HCT116 (cell line): ENCODE measurements around the gene POR. TPM values are rescaled to one million over a fixed set of nuclear protein-coding genes. Genes with fewer than 3 reads are reported as not detected.

Source experiments
- ATAC-seq: fragments of 200-7000 bp; cut with Tn5 transposase; 2 replicates; pipeline ENCODE4 v1.9.1; 2020; ENCODE audit warnings: mild to moderate bottlenecking, moderate library complexity
- BruUV-seq: library from RNA; stranded (reverse); fragments of 400-500 nt; replicated peaks from 2 replicates; lab custom pipeline; 2021; lab: Mats Ljungman, UMichigan
- CTCF ChIA-PET: fragments of 300-600 bp; sonication (Branson Sonifier 250); formaldehyde crosslinking; loops from one replicate; lab custom pipeline; 2021; ENCODE audit warnings: antibody characterized with exemption; lab: Charles Lee
- POLR2A ChIA-PET: fragments of 300-600, 350-600 bp; sonication (Branson Sonifier 250); formaldehyde crosslinking; loops from one replicate; lab custom pipeline; 2021; ENCODE audit warnings: antibody characterized with exemption; lab: Charles Lee
- RAD21 ChIA-PET, 2 experiments: fragments of 300-600 bp; sonication (Branson Sonifier 250); formaldehyde crosslinking; loops; one replicate each; lab custom pipeline; 2023; ENCODE audit warnings: low total read pairs in 2 of 2; ENCODE audit not compliant: uncharacterized antibody in 2 of 2, unreplicated experiment in 2 of 2, low non-redundant PET in 1 of 2; lab: Charles Lee
- DNase-seq: peaks from one replicate; pipeline ENCODE4 v3.0.0-alpha.2; 2010; ENCODE audit warnings: low read depth, low spot score
- H2AFZ ChIP-seq: fragments of 200-600 bp; shearing (Covaris generic), sonication (generic); 2 replicates; pipeline ENCODE4 v1.6.1; 2017; ENCODE audit warnings: low read depth, mixed run types, mixed read lengths, antibody characterized with exemption, low read length; ENCODE audit not compliant: poor library complexity, severe bottlenecking
- H3K27ac ChIP-seq: 2 replicates; pipeline ENCODE4 v1.5.1; 2012; ENCODE audit warnings: low read depth, low read length
- H3K27me3 ChIP-seq: fragments of 200-600 bp; sonication (generic); 2 replicates; pipeline ENCODE4 v1.6.1; 2016; ENCODE audit warnings: mixed run types, low read length, mixed read lengths; ENCODE audit not compliant: insufficient read depth
- H3K36me3 ChIP-seq, 2 experiments: fragments of 200-500 bp in 1 of 2; fragments of 200-600 bp in 1 of 2; sonication (Bioruptor generic) in 1 of 2; sonication (generic) in 1 of 2; 2 replicates each; pipeline versions ENCODE4 v1.5.1 to v1.6.1; 2014 to 2016; ENCODE audit warnings: low read length in 2 of 2, inconsistent platforms in 1 of 2, mixed read lengths in 1 of 2, mixed run types in 1 of 2; ENCODE audit not compliant: insufficient read depth in 2 of 2, control insufficient read depth in 1 of 2
- H3K4me1 ChIP-seq, 2 experiments: fragments of 200-600 bp in 1 of 2; sonication (generic) in 1 of 2; 2 replicates each; pipeline versions ENCODE4 v1.5.1 to v1.6.1; 2012 to 2017; ENCODE audit warnings: low read length in 2 of 2, inconsistent platforms in 1 of 2, mild to moderate bottlenecking in 1 of 2, mixed read lengths in 1 of 2, mixed run types in 1 of 2, moderate library complexity in 1 of 2; ENCODE audit not compliant: insufficient read depth in 2 of 2, control insufficient read depth in 1 of 2
- H3K4me2 ChIP-seq: fragments of 200-600 bp; sonication (generic); 2 replicates; pipeline ENCODE4 v1.6.1; 2017; ENCODE audit warnings: mixed run types, low read length, mixed read lengths
- H3K4me3 ChIP-seq, 2 experiments: fragments of 200-600 bp in 1 of 2; sonication (generic) in 1 of 2; replicated peaks in 1 of 2; 2 replicates each; pipeline ENCODE4 v1.5.1; 2011 to 2016; ENCODE audit warnings: low read length in 2 of 2, control low read depth in 1 of 2, low read depth in 1 of 2, mild to moderate bottlenecking in 1 of 2, mixed read lengths in 1 of 2, mixed run types in 1 of 2
- H3K79me2 ChIP-seq: fragments of 200-600 bp; sonication (generic); 2 replicates; pipeline ENCODE4 v1.6.1; 2017; ENCODE audit warnings: mild to moderate bottlenecking, mixed run types, low read length, moderate library complexity, mixed read lengths; ENCODE audit not compliant: insufficient read depth
- H3K9ac ChIP-seq: fragments of 200-600 bp; sonication (generic); 2 replicates; pipeline ENCODE4 v1.6.1; 2016; ENCODE audit warnings: low read length, mixed read lengths
- H3K9me2 ChIP-seq: fragments of 200-600 bp; sonication (generic), shearing (Covaris generic); 2 replicates; pipeline ENCODE4 v1.6.1; 2017; ENCODE audit warnings: mixed run types, mild to moderate bottlenecking, moderate library complexity; ENCODE audit not compliant: insufficient read depth
- H3K9me3 ChIP-seq, 2 experiments: fragments of 200-500 bp in 1 of 2; fragments of 200-600 bp in 1 of 2; sonication (Bioruptor generic) in 1 of 2; sonication (generic) in 1 of 2; 2 replicates each; pipeline ENCODE4 v1.6.1; 2014 to 2017; ENCODE audit warnings: low read length in 2 of 2, mixed read lengths in 2 of 2, inconsistent platforms in 1 of 2, low read depth in 1 of 2, mild to moderate bottlenecking in 1 of 2, mixed run types in 1 of 2, moderate library complexity in 1 of 2; ENCODE audit not compliant: control insufficient read depth in 1 of 2, insufficient read depth in 1 of 2
- H4K20me1 ChIP-seq: fragments of 200-600 bp; sonication (generic), shearing (Covaris generic); 2 replicates; pipeline ENCODE4 v1.6.1; 2017; ENCODE audit warnings: mixed run types, mild to moderate bottlenecking, moderate library complexity; ENCODE audit not compliant: insufficient read depth
- CBX3 ChIP-seq: IDR thresholded peaks from 2 replicates; pipeline ENCODE4 v1.6.1; 2012; ENCODE audit warnings: low read depth
- CEBPB ChIP-seq: IDR thresholded peaks from 2 replicates; pipeline ENCODE4 v1.6.1; 2012; ENCODE audit warnings: low read depth
- CTCF ChIP-seq, 3 experiments: fragments of 200-600 bp in 1 of 3; sonication (generic) in 1 of 3; IDR thresholded peaks in 2 of 3; conservative IDR thresholded peaks in 1 of 3; 2 replicates each; pipeline ENCODE4 v1.5.1; 2012 to 2017; ENCODE audit warnings: low read depth in 2 of 3, low read length in 2 of 3, antibody characterized with exemption in 1 of 3, borderline replicate concordance in 1 of 3, control low read depth in 1 of 3, mild to moderate bottlenecking in 1 of 3, mixed read lengths in 1 of 3, mixed run types in 1 of 3, moderate library complexity in 1 of 3; ENCODE audit not compliant: insufficient read depth in 1 of 3
- ELF1 ChIP-seq: IDR thresholded peaks from 2 replicates; pipeline ENCODE4 v1.6.1; 2012; ENCODE audit warnings: low read depth, borderline replicate concordance
- EZH2 ChIP-seq: fragments of 200-600 bp; sonication (generic); IDR thresholded peaks from 2 replicates; pipeline ENCODE4 v1.6.1; 2017; ENCODE audit warnings: antibody characterized with exemption, mixed run types
- EZH2phosphoT487 ChIP-seq: fragments of 200-600 bp; IDR thresholded peaks from 2 replicates; pipeline ENCODE4 v1.6.1; 2018; ENCODE audit warnings: antibody characterized with exemption, borderline replicate concordance
- FOSL1 ChIP-seq: IDR thresholded peaks from 2 replicates; pipeline ENCODE4 v1.6.1; 2012; ENCODE audit warnings: low read depth
- JUND ChIP-seq: IDR thresholded peaks from 2 replicates; pipeline ENCODE4 v1.6.1; 2012
- POLR2AphosphoS5 ChIP-seq: IDR thresholded peaks from 2 replicates; pipeline ENCODE4 v1.6.1; 2011; ENCODE audit warnings: mild to moderate bottlenecking, low read depth, low read length, moderate library complexity
- RAD21 ChIP-seq: IDR thresholded peaks from 2 replicates; pipeline ENCODE4 v1.6.1; 2012; ENCODE audit warnings: low read depth, mild to moderate bottlenecking
- SP1 ChIP-seq: IDR thresholded peaks from 2 replicates; pipeline ENCODE4 v1.6.1; 2012; ENCODE audit warnings: low read depth
- SRF ChIP-seq: IDR thresholded peaks from 2 replicates; pipeline ENCODE4 v1.6.1; 2012; ENCODE audit warnings: low read depth
- YY1 ChIP-seq: IDR thresholded peaks from 2 replicates; pipeline ENCODE4 v1.6.1; 2011; ENCODE audit warnings: low read length, low read depth, moderate library complexity, mild to moderate bottlenecking; ENCODE audit not compliant: insufficient replicate concordance; ENCODE audit errors: extremely low read depth
- ZBTB33 ChIP-seq: IDR thresholded peaks from 2 replicates; pipeline ENCODE4 v1.6.1; 2011; ENCODE audit warnings: mild to moderate bottlenecking, low read length, moderate library complexity; ENCODE audit not compliant: insufficient replicate concordance; ENCODE audit errors: extremely low read depth
- ZFX ChIP-seq: fragments of 450-650 bp; IDR thresholded peaks from 2 replicates; pipeline ENCODE4 v1.6.1; 2017
- ZNF274 ChIP-seq: fragments of 200-500 bp; sonication (Bioruptor generic); IDR thresholded peaks from 2 replicates; pipeline ENCODE4 v1.6.1; 2014; ENCODE audit warnings: mild to moderate bottlenecking, low read depth, low read length, inconsistent platforms
- intact Hi-C: fragments of 100-400 bp; cut with micrococcal nuclease; formaldehyde crosslinking; loops from 2 replicates; pipeline ENCODE4 v1.10.0; 2022
- total RNA-seq: library from RNA; stranded (reverse); gene quantifications from one replicate; pipeline ENCODE4 v1.2.1, GENCODE V29; 2021; ENCODE audit not compliant: unreplicated experiment
- TF ChIP-seq, protein P1 (sequence below): IDR thresholded peaks from 2 replicates; pipeline ENCODE4 v1.6.1; 2012
- TF ChIP-seq, protein P2 (sequence below): IDR thresholded peaks from 2 replicates; pipeline ENCODE4 v1.6.1; 2012

Gene POR
- total RNA-seq, 1 experiment from 2014 or later = 120 TPM

DNA sequence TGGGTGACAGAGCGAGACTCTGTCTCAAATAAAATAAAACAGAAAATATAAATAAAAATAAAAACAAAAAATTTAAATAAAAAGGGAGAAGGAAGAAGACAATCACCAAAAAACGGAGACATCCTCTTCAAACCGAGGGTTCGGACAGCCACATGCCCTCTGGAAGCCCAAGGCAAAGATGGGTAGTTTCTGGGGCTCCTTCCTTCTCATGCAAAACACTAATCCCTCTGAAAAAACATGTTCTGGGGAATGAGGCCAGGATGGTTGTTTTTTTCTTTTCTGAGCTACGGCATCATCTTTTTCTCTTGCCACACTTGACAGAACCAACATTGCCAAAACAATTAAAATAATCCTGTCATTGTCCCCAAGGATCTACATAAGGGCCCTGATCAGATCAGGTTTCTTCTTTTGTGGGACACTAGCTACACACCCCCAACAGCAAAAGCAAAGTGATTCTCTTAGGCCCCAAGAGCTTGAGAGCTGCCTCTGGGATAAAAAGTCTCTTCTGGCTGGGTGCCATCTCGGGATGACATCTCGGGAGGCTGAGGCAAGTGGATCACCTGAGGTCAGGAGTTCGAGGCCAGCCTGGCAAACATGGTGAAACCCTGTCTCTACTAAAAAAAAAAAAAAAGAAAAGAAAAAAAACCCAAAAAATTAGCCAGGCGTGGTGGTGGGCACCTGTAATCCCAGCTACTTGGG lies 14.2 kb upstream of the POR start:
- no peak for TF ChIP-seq EZH2phosphoT487
- no peak for TF ChIP-seq CEBPB
- TF ChIP-seq ELF1 = no peak
- TF ChIP-seq YY1 = no peak
- TF ChIP-seq EZH2 = no peak
- TF ChIP-seq ZBTB33 = no peak
- TF ChIP-seq JUND = no peak
- no peak for TF ChIP-seq POLR2AphosphoS5
- TF ChIP-seq RAD21 = no peak
- no peak for TF ChIP-seq ZNF274
- no peak for TF ChIP-seq FOSL1
- TF ChIP-seq, protein P1, sequence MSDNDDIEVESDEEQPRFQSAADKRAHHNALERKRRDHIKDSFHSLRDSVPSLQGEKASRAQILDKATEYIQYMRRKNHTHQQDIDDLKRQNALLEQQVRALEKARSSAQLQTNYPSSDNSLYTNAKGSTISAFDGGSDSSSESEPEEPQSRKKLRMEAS = no peak
- TF ChIP-seq CTCF (IDR thresholded peaks at IDR 0.05 in 2 of 3, conservative IDR thresholded peaks at IDR 0.05 in 1 of 3; ENCODE audit: borderline replicate concordance in 1 of 3, insufficient read depth in 1 of 3, low read depth in 2 of 3, low read length in 2 of 3) = no peak
- TF ChIP-seq ZFX = no peak
- no peak for TF ChIP-seq CBX3
- TF ChIP-seq SRF = no peak
- no peak for TF ChIP-seq SP1
- TF ChIP-seq, protein P2, sequence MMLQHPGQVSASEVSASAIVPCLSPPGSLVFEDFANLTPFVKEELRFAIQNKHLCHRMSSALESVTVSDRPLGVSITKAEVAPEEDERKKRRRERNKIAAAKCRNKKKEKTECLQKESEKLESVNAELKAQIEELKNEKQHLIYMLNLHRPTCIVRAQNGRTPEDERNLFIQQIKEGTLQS = no peak
- ChIA-PET POLR2A (interaction anchor here (1.6 kb wide), 1 partner anchor 15 kb away, joined by 5 read pairs; no protein-coding TSS in a partner anchor), CTCF (no interaction called here), RAD21 (no interaction called here)
- peaks cover 0 to under 1% of the 10 kb centered on the region in 2 experiments; a peak in 1 of 4 replicates for H3K4me1 ChIP-seq
- ATAC-seq = no peak
- H3K9me3 ChIP-seq = no peaks in the 10 kb centered on the region
- no peak overlapping the region for H3K4me3 ChIP-seq
- H3K27me3 ChIP-seq = no peaks in the 10 kb centered on the region
- H3K9ac ChIP-seq = no peak overlapping the region
- H2AFZ ChIP-seq = no peak overlapping the region
- no TSS peak for BruUV-seq
- no peaks in the 10 kb centered on the region for H3K9me2 ChIP-seq
- DNase-seq = no peak
- no peaks in the 10 kb centered on the region for H4K20me1 ChIP-seq
- no peaks in the 10 kb centered on the region for H3K79me2 ChIP-seq
- H3K4me2 ChIP-seq = no peak overlapping the region
- intact Hi-C loops = no loop called here
- H3K36me3 ChIP-seq = no peaks in the 10 kb centered on the region
- no peak overlapping the region for H3K27ac ChIP-seq
